ENCODE measurements around the gene CYB5RL.
"Not testable (repeated sequence)": the region's sequence is repeated elsewhere in the genome, so short reads cannot be mapped to it uniquely, and the experiment has no call there.

The CYB5RL gene

GRCh38 chr1:54233196-54233595 is 33.4 kb upstream of the CYB5RL start:
- Mint-ChIP-seq H3K36me3 (ENCODE audit: low read depth) (peaks cover 23% of the 10 kb centered on the region), H3K4me1 (ENCODE audit: low read depth) (peaks cover 29% of the 10 kb centered on the region)
- H3K27ac Mint-ChIP-seq, H3K4me3 Mint-ChIP-seq, H3K27me3 Mint-ChIP-seq, H3K9me3 Mint-ChIP-seq: not testable (repeated sequence)

DNA sequence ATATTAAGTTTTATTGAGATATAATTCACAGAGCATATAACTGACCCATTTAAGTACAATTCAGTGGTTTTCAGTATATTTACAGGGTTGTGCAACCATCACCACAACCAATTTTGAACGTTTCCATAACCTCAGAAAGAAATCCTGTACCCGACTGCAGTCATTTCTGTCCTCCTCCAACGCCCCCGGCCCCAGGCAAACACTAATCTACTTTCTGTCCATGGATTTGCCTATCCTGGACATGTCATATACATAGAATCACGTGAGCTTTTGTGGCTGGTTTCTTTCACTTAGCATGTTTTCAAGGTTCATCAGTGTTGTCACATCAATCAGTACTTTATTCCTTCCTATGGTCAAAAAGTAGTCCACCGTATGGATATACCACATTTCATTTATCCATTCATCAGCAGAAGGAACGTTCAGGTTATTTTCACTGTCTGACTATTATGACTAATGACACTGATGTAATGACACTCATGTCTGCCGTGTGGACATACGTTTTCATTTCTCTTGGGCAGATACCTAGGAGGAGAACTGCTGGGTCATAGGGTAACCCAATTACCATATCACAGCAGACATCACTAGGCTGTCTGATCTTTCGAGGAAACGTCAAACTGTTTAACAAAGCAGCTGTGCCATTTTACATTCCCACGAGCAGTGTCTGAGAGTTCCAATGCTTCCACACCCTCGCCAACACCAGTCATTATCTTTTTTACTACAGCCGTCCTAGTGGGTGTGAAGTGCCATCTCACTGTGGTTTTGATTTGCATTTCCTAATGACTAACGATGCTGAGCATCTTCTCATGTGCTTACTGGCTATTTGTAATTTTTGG is 30.9 kb upstream of the CYB5RL start:
- H3K4me3 Mint-ChIP-seq: peak overlapping the region; percentile 33
- peaks cover 40% of the 10 kb centered on the region for H3K4me1 Mint-ChIP-seq (ENCODE audit: low read depth)
- peaks cover 19% of the 10 kb centered on the region for H3K36me3 Mint-ChIP-seq (ENCODE audit: low read depth)
- H3K27me3 Mint-ChIP-seq: no peaks in the 10 kb centered on the region
- H3K27ac Mint-ChIP-seq: peak overlapping the region; percentile 84
- no peaks in the 10 kb centered on the region for H3K9me3 Mint-ChIP-seq

GRCh38 chr1:54229281-54229891 is 29.6 kb upstream of the CYB5RL start:
- Mint-ChIP-seq H3K27me3 (no peaks in the 10 kb centered on the region), H3K9me3 (no peaks in the 10 kb centered on the region), H3K4me3 (peak overlapping the region; percentile 37), H3K36me3 (ENCODE audit: low read depth) (peaks cover 21% of the 10 kb centered on the region), H3K27ac (peak overlapping the region; percentile 85), H3K4me1 (ENCODE audit: low read depth) (peaks cover 40% of the 10 kb centered on the region)

DNA sequence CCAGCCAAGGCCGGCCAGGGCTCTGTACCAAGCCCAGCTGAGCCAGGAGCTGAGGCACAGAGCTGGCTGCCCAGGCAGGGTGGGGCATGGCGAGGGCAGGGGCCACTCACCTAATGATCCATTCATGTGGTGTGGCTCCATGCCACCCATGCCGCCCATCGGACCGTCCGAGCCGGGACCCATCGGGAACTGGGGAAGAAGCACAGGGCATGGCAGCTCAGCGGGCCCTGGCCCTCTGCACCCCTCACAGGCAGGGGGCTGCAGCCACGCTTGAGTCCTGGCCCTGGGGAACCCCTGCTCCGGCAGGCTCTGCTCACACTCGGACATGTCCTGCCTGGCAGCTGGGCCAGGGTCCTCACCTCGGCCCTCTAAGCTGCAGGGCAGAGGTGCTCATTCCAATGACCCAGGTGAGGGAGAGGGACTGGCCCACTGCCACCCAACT is 28.8 kb upstream of the CYB5RL start:
- Mint-ChIP-seq H3K9me3 (no peaks in the 10 kb centered on the region), H3K27ac (no peak overlapping the region), H3K4me1 (ENCODE audit: low read depth) (peaks cover 40% of the 10 kb centered on the region), H3K36me3 (ENCODE audit: low read depth) (peaks cover 21% of the 10 kb centered on the region), H3K4me3 (no peak overlapping the region), H3K27me3 (no peaks in the 10 kb centered on the region)

DNA sequence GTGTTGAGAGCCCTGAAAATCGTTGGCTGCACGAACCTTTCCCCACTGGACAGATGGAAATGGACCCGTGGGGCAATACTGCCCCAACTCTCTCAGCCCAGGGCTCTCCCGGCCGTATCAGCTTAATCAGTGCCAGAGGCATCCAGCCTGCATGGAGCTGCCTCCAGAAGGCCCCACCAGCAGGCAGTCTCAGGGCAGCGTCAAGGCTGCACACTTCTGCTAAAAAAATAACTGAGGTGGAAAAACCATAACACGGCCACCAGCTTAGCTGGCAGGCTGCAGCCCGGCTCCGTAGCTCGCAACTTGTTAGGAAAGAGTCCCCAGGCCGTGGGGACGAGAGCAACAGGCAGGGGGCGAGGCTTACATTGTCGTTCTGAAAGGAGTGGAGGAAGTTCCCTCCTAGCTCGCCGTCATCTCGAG is 28.1 kb upstream of the CYB5RL start:
- H3K4me3 Mint-ChIP-seq: no peak overlapping the region
- H3K27ac Mint-ChIP-seq: no peak overlapping the region
- H3K36me3 Mint-ChIP-seq (ENCODE audit: low read depth): peaks cover 21% of the 10 kb centered on the region
- no peaks in the 10 kb centered on the region for H3K9me3 Mint-ChIP-seq
- H3K4me1 Mint-ChIP-seq (ENCODE audit: low read depth): peaks cover 40% of the 10 kb centered on the region
- H3K27me3 Mint-ChIP-seq: no peaks in the 10 kb centered on the region

- H3K4me1 Mint-ChIP-seq (ENCODE audit: low read depth): peaks cover 40% of the 10 kb centered on the region
- no peaks in the 10 kb centered on the region for H3K9me3 Mint-ChIP-seq
- no peak overlapping the region for H3K4me3 Mint-ChIP-seq
- H3K27ac Mint-ChIP-seq: peak overlapping the region; percentile 21
- peaks cover 26% of the 10 kb centered on the region for H3K36me3 Mint-ChIP-seq (ENCODE audit: low read depth)
- H3K27me3 Mint-ChIP-seq: no peaks in the 10 kb centered on the region
These were observed 27.3 kb upstream of the CYB5RL start for GRCh38 chr1:54227091-54227602.

GRCh38 chr1:54225986-54226559 is 26.2 kb upstream of the CYB5RL start:
- H3K36me3 Mint-ChIP-seq (ENCODE audit: low read depth): peaks cover 28% of the 10 kb centered on the region
- peaks cover 35% of the 10 kb centered on the region for H3K4me1 Mint-ChIP-seq (ENCODE audit: low read depth)
- no peaks in the 10 kb centered on the region for H3K27me3 Mint-ChIP-seq
- no peak overlapping the region for H3K27ac Mint-ChIP-seq
- no peak overlapping the region for H3K4me3 Mint-ChIP-seq
- no peaks in the 10 kb centered on the region for H3K9me3 Mint-ChIP-seq

GRCh38 chr1:54225378-54225777 is 25.5 kb upstream of the CYB5RL start:
- no peak overlapping the region for H3K4me3 Mint-ChIP-seq
- peaks cover 32% of the 10 kb centered on the region for H3K36me3 Mint-ChIP-seq (ENCODE audit: low read depth)

DNA sequence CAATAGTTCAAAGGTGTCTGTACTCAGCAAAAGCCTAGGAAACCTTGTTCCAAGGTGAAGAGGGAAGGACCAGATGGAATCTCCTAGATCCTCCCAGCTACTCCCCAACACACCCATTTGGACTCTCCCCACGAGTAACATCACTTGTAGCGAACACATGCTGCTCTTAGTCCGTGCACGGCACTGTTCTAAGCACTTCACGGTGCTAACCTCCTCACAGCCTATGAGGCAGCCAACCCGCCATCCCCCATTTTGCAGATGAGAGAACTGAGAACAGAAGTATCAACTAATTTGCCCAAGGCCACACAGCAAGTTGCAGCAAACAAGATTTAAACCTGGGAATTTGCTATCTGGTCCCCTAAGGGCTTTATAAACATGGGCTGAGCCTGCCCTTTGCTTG is 24.4 kb upstream of the CYB5RL start:
- Mint-ChIP-seq H3K27me3 (no peaks in the 10 kb centered on the region), H3K27ac (no peak overlapping the region), H3K9me3 (no peaks in the 10 kb centered on the region), H3K4me1 (ENCODE audit: low read depth) (peaks cover 17% of the 10 kb centered on the region), H3K36me3 (ENCODE audit: low read depth) (peaks cover 32% of the 10 kb centered on the region), H3K4me3 (no peak overlapping the region)

More at GRCh38 chr1:54225378-54225777, 25.5 kb upstream of the CYB5RL start:
- Mint-ChIP-seq H3K9me3 (no peaks in the 10 kb centered on the region), H3K27me3 (no peaks in the 10 kb centered on the region), H3K4me1 (ENCODE audit: low read depth) (peaks cover 28% of the 10 kb centered on the region), H3K27ac (no peak overlapping the region)

DNA sequence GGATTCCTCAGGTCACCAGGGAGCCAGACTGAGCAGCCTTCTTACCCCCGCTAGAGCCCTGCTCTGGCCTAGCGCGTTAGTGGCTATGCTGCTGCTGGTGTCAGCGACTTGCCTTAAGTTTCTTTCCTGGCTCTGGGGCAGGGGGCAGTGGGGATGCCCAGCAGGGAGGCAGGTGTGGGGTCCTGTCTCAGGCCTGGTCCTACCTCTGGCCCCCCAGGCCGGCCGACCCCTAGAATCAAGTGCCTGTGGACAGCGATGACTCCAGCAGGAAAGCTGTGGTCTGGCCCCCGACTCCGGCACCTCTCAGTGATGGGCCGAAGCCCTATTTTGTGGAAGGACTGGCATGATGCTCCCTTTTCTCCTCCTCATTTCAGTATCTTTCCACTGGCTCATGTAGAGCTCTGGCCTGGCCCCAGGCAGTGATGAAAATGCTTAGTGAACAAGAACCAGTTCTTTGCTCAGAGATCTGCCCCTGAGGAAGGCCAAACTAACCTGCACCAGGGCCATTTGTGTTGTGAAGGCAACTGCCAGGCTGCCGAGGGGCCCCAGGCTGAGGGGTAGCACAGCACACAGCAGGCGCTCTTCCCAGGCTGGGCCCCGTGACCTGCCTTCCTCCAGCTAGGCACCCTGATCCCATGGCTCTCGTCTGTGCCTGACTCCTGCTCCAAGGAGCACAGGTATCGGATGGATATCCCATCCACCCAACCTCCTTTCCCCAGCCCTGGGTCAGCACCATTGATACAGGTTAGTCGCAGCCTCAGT is 23.8 kb upstream of the CYB5RL start:
- Mint-ChIP-seq H3K27ac (no peak overlapping the region), H3K4me1 (ENCODE audit: low read depth) (peaks cover 13% of the 10 kb centered on the region), H3K27me3 (no peaks in the 10 kb centered on the region), H3K9me3 (no peaks in the 10 kb centered on the region), H3K36me3 (ENCODE audit: low read depth) (peaks cover 38% of the 10 kb centered on the region), H3K4me3 (no peak overlapping the region)

DNA sequence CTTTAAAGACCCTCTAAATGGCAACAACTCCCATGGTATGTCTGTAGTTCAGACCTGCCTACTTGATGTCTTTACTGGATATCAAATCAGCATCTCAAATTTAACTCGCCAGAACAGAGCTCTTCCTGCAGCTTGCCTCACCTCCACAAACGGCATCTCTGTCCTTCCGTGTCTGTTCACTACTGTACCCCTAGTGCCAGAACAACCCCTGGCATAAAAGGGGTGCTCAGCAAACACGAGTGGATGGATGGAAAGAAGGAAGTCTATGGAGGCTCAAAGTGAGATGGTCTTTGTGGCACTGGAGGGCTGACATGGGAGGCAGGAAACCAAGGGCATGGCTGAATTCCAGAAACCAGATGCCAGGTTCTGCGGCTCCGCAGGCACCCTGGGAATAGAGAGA is 22.9 kb upstream of the CYB5RL start:
- Mint-ChIP-seq H3K9me3 (no peaks in the 10 kb centered on the region), H3K27ac (peak overlapping the region; percentile 26)

DNA sequence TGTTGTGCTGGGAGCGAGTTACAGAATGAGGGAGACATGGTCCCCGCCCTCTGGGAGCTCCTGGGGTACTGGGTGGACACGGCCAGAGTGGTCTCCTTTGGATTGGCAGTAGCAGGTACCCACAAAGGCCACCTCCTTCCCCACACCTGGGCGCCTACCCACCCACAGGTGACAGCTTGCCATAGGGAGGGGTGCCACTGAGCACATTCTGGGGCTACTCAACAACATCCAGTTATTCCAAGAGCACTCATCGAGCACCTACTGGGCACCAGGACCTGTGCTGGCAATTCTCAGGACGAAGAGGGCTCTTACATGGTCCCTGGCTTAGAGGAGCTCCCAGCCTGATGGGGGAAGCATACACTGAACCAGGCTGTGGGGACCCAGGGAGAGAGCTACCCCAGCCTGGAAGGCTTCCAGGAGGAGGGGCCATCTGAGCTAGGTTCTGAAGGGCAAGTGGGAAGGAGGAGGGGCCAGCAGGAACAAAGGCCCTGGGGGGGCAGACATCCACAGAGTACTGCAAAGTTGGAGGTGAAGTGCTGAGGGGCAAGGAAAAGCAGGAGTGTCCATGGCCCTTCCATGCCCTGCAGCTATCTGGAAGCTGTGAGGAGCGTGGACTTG is 22.1 kb upstream of the CYB5RL start:
- Mint-ChIP-seq H3K9me3 (no peaks in the 10 kb centered on the region), H3K4me1 (ENCODE audit: low read depth) (peaks cover under 1% of the 10 kb centered on the region), H3K27ac (no peak overlapping the region), H3K36me3 (ENCODE audit: low read depth) (peaks cover 47% of the 10 kb centered on the region), H3K27me3 (no peaks in the 10 kb centered on the region), H3K4me3 (no peak overlapping the region)

More for the DNA sequence above, 22.9 kb upstream of the CYB5RL start:
- no peak overlapping the region for H3K4me3 Mint-ChIP-seq
- peaks cover 8% of the 10 kb centered on the region for H3K4me1 Mint-ChIP-seq (ENCODE audit: low read depth)
- no peaks in the 10 kb centered on the region for H3K27me3 Mint-ChIP-seq
- H3K36me3 Mint-ChIP-seq (ENCODE audit: low read depth): peaks cover 43% of the 10 kb centered on the region

DNA sequence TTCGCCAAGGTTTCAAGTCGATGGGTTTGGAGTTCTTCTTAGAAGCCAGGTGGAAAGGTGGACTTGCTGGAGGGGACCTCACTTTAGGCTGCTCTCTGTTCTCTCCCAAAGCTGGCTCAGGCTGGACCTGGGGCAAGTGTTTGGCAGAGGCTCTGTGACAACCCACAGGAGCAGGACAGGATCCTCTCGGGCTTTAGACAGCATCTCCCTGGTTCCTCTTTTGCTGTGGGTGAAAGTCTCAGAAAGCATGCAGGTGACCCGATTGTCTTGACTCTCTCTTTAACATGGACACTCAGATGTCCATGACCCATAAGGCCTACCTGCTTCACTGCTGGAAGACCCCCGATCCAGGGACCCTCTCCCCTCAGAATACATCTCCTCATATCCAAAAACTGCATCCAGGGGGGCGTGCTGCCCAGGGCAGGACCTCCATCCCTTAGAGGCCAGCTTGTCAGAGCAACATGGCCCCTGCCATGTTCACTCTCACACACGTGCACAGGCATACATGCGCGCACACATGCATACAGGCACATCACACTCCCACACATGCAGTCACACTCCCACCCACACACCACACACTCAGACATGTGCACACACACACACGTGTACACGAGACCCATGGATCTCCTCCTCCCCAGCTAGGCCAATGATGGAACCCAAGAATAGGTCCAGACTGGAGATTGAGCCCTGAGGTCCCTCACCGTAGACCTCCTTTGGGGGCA is 21.4 kb upstream of the CYB5RL start:
- H3K4me3 Mint-ChIP-seq: no peak overlapping the region
- H3K27me3 Mint-ChIP-seq: no peaks in the 10 kb centered on the region
- H3K9me3 Mint-ChIP-seq: no peaks in the 10 kb centered on the region
- H3K36me3 Mint-ChIP-seq (ENCODE audit: low read depth): peaks cover 49% of the 10 kb centered on the region
- H3K4me1 Mint-ChIP-seq (ENCODE audit: low read depth): no peaks in the 10 kb centered on the region
- no peak overlapping the region for H3K27ac Mint-ChIP-seq

Measured in stimulated activated naive CD8-positive, alpha-beta T cell treated with anti-CD3 and anti-CD28 coated beads, Interleukin-15, Interleukin-2, amounts not matched to agents 100 ng/mL and 50 ng/mL, for 24 hours (primary cell).